GM19438 (cell line): ENCODE measurements around the gene LINGO1.

Experiments
- ATAC-seq: cut with Tn5 transposase; IDR thresholded peaks from one replicate; pipeline ENCODE4 v1.9.1; 2021; ENCODE audit warnings: low read depth; ENCODE audit not compliant: unreplicated experiment

The LINGO1 gene, protein sequence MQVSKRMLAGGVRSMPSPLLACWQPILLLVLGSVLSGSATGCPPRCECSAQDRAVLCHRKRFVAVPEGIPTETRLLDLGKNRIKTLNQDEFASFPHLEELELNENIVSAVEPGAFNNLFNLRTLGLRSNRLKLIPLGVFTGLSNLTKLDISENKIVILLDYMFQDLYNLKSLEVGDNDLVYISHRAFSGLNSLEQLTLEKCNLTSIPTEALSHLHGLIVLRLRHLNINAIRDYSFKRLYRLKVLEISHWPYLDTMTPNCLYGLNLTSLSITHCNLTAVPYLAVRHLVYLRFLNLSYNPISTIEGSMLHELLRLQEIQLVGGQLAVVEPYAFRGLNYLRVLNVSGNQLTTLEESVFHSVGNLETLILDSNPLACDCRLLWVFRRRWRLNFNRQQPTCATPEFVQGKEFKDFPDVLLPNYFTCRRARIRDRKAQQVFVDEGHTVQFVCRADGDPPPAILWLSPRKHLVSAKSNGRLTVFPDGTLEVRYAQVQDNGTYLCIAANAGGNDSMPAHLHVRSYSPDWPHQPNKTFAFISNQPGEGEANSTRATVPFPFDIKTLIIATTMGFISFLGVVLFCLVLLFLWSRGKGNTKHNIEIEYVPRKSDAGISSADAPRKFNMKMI

DNA sequence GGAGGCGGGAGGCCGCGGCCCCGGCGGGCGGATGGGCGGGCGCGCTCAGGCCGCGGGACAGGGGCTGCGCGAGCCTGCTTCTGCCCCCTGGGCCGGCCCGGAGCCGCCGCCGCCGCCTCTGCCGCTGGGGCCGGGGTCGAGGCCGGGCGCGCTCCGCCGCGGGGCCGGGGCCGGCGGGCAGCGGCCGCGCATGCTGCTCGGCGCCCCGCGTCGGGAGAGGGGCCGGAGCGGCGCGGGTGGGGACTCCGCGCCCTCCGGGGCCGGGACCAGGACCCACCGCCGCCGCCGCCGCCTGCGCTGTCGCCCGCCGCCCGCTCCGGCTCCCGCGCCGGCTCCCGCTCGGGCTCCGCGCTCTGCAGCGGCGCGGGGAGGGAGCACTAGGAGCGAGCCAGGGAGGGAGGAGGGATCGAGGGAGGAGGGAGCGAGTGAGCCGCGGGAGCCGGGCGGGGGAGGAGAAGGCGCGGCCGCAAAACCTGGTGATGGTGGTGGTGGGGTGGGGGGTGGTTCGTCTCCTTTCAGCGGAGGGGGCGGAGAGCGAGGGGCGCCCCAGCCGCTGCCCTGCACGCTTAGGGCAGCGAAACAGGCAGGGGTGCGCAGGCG is at the start of gene LINGO1:
LINGO1 (minus strand) TSS at position 379 of the 600 bp plus-strand sequence. CDS start 597 bp downstream, outside the sequence.
- no peak for ATAC-seq

- no peak for ATAC-seq
These were observed 48.6 kb upstream of the LINGO1 start for GRCh38 chr15:77681362-77681761.

- ATAC-seq, result no peak
These were observed 44.1 kb upstream of the LINGO1 start for GRCh38 chr15:77676569-77677375.

- ATAC-seq, result no peak
These were observed 43.2 kb upstream of the LINGO1 start for GRCh38 chr15:77675806-77676415.

GRCh38 chr15:77674327-77674726 is 41.6 kb upstream of the LINGO1 start:
- no peak for ATAC-seq

- ATAC-seq, result no peak
These were observed 41.2 kb upstream of the LINGO1 start for GRCh38 chr15:77673866-77674265.

DNA sequence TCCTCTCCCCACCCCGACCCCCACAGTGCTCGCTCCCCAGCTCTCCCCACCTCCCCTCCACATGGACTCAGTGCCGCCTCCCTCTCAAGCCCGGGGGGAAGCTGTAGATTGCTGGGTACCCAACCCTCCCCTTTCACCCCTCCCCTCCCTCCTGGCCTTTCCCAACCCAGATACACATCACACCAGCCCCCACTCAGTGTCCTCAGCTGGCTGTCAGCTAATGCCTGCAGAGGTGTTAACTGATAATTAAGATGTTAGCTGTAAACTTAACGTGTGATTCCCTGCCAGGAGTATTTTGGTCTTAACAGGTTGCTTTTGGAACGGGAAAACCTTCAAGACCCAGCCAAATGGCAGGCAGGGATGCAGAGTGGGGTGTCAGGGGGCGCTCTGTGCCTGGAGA is 39.4 kb upstream of the LINGO1 start:
- no peak for ATAC-seq

- ATAC-seq, result no peak
These were observed 38.8 kb upstream of the LINGO1 start for GRCh38 chr15:77671362-77672056.

- no peak for ATAC-seq
These were observed 38.0 kb upstream of the LINGO1 start for GRCh38 chr15:77670558-77671361.

- ATAC-seq, result no peak
These were observed 37.2 kb upstream of the LINGO1 start for GRCh38 chr15:77669896-77670295.

- no peak for ATAC-seq
These were observed 34.9 kb upstream of the LINGO1 start for GRCh38 chr15:77667338-77668234.

DNA sequence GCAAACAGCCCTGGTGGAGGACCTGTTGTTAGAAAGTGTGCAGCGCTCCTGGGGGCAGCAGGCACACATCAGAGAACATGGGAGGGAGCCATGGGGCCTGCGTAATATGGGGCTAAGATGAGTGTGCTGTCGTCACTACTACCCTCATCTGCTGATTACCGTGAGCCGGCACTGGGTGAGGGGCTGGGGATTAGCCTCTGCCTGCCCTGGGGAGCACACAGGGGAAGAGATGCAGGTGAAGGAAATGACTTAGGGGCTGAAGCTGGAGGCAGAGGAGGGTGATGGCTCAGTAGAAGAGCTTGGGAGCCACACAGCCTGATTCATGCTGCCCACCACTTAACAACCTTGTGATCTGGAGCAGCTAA is 33.6 kb upstream of the LINGO1 start:
- ATAC-seq, result no peak

GRCh38 chr15:77665530-77666295 is 33.0 kb upstream of the LINGO1 start:
- no peak for ATAC-seq

- ATAC-seq, result no peak
These were observed 31.7 kb upstream of the LINGO1 start for GRCh38 chr15:77664428-77664827.

GRCh38 chr15:77663256-77663655 is 30.5 kb upstream of the LINGO1 start:
- no peak for ATAC-seq

- ATAC-seq, result no peak
These were observed 26.9 kb upstream of the LINGO1 start for GRCh38 chr15:77659350-77660321.
